T-helper 2 cell treated with Interferon-gamma antibody and Interleukin-4, amounts not matched to agents 5 μg/mL and 100 μg/mL, for 36 hours (primary cell): ENCODE measurements around the gene SPRR1B.
"Not testable (repeated sequence)": the region's sequence is repeated elsewhere in the genome, so short reads cannot be mapped to it uniquely, and the experiment has no call there.

Source experiments
- DNase-seq: peaks from one replicate; pipeline ENCODE4 v3.0.0; 2021; ENCODE audit warnings: low spot score
- H3K27ac Mint-ChIP-seq: one replicate; pipeline ENCODE4 v1.8.0; 2021; ENCODE audit warnings: mild to moderate bottlenecking, mixed read lengths
- H3K27me3 Mint-ChIP-seq: one replicate; pipeline ENCODE4 v1.8.0; 2021; ENCODE audit warnings: low read depth, mixed read lengths
- H3K36me3 Mint-ChIP-seq: one replicate; pipeline ENCODE4 v1.8.0; 2021; ENCODE audit warnings: low read depth, mixed read lengths
- H3K4me1 Mint-ChIP-seq: one replicate; pipeline ENCODE4 v1.8.0; 2021; ENCODE audit warnings: low read depth, mixed read lengths
- H3K4me3 Mint-ChIP-seq: one replicate; pipeline ENCODE4 v1.8.0; 2022; ENCODE audit warnings: mild to moderate bottlenecking, moderate library complexity, mixed read lengths
- H3K9me3 Mint-ChIP-seq: one replicate; pipeline ENCODE4 v1.8.0; 2021; ENCODE audit warnings: mixed read lengths

The SPRR1B gene

GRCh38 chr1:153030895-153031294 is at the start of gene SPRR1B:
SPRR1B (plus strand) TSS chr1:153031203; CDS start chr1:153032346, 1,143 bp downstream.
- no peak within 1 kb of the TSS for H3K27ac Mint-ChIP-seq
- no peaks in the 10 kb centered on the region for H3K36me3 Mint-ChIP-seq
- H3K9me3 Mint-ChIP-seq, result no peaks in the 10 kb centered on the region
- H3K4me3 Mint-ChIP-seq, result no peak within 1 kb of the TSS
- peaks cover 2% of the 10 kb centered on the region for H3K27me3 Mint-ChIP-seq
- no peak for DNase-seq
- no peaks in the 10 kb centered on the region for H3K4me1 Mint-ChIP-seq

DNA sequence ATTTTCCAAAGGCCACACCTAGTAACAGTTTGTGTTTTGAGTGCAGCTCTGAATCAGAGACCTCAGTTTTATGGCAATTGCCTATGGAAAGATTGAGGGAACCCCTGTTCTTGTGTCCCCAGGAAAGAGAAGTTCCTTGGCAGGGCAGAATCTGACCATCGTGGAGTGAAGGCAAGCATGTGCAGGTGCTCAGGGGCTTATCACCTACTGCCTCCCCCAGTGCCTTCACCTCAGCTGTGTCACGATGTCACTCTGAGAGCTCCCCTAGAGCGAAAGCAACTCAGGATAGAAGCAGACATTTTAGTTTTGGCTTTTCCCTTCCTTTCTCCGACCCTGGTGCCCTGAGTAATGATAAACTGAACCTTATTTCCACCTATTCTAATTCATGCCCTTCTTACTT is 48.9 kb upstream of the SPRR1B start:
- DNase-seq, result no peak
- no peaks in the 10 kb centered on the region for H3K36me3 Mint-ChIP-seq
- no peak overlapping the region for H3K27ac Mint-ChIP-seq
- H3K4me1 Mint-ChIP-seq, result no peaks in the 10 kb centered on the region
- H3K4me3 Mint-ChIP-seq, result no peak overlapping the region
- H3K9me3 Mint-ChIP-seq, result no peaks in the 10 kb centered on the region
- H3K27me3 Mint-ChIP-seq, result peaks cover 10% of the 10 kb centered on the region

- no peaks in the 10 kb centered on the region for H3K4me1 Mint-ChIP-seq
- no peaks in the 10 kb centered on the region for H3K36me3 Mint-ChIP-seq
- DNase-seq, result no peak
- H3K4me3 Mint-ChIP-seq, result no peak overlapping the region
- no peak overlapping the region for H3K27ac Mint-ChIP-seq
- peaks cover 8% of the 10 kb centered on the region for H3K27me3 Mint-ChIP-seq
- no peaks in the 10 kb centered on the region for H3K9me3 Mint-ChIP-seq
Measured at GRCh38 chr1:152983234-152983633, 47.8 kb upstream of the SPRR1B start.

GRCh38 chr1:152983743-152984142 is 47.3 kb upstream of the SPRR1B start, which contains the start of gene SPRR1A:
SPRR1A (plus strand) TSS chr1:152984081; CDS start chr1:152985231, 1,150 bp downstream.
- H3K36me3 Mint-ChIP-seq, result no peaks in the 10 kb centered on the region
- no peak within 1 kb of the TSS for H3K27ac Mint-ChIP-seq
- no peak for DNase-seq
- peaks cover 9% of the 10 kb centered on the region for H3K27me3 Mint-ChIP-seq
- no peak within 1 kb of the TSS for H3K4me3 Mint-ChIP-seq
- no peaks in the 10 kb centered on the region for H3K9me3 Mint-ChIP-seq
- no peaks in the 10 kb centered on the region for H3K4me1 Mint-ChIP-seq

DNA sequence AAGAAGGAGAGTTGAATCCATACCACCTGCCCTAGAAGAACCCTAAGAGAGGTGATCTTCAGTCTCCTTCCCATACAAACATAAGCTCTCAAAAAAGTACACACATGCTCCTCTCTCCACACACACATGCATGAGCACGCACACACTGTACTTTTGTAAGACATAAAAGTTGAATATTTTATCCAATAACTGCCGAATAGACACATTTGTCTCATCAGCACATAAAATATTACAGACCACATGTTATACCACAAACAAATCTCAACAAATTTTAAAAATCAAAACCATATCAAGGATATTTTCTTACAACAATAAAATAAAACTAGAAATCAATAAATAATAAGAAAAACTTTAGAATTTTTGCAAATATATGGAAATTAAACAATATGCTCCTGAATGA is 44.4 kb upstream of the SPRR1B start:
- no peak overlapping the region for H3K4me3 Mint-ChIP-seq
- no peaks in the 10 kb centered on the region for H3K9me3 Mint-ChIP-seq
- no peaks in the 10 kb centered on the region for H3K36me3 Mint-ChIP-seq
- DNase-seq, result no peak
- H3K4me1 Mint-ChIP-seq, result no peaks in the 10 kb centered on the region
- H3K27me3 Mint-ChIP-seq, result peaks cover 14% of the 10 kb centered on the region
- H3K27ac Mint-ChIP-seq, result no peak overlapping the region

DNA sequence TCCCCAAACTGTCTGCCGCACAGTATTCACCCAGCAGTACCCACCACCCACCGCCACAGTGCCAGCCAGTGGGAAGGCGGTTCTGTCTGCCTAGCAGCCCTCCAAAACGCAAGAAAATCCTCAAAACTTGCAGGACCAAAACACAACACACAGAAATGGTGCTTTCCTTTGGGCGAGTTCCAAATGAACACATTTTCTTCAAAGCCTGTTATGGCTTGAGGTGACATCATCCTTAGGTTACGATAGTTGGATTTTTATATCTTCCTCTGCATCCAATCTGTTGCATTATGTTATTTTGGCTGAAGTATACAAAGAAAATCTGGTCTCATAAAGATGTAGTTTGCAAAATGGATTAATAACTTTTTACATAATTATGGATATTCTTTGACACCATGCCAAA is 37.8 kb upstream of the SPRR1B start:
- peaks cover 12% of the 10 kb centered on the region for H3K27me3 Mint-ChIP-seq
- DNase-seq, result no peak
- no peaks in the 10 kb centered on the region for H3K4me1 Mint-ChIP-seq
- H3K36me3 Mint-ChIP-seq, result no peaks in the 10 kb centered on the region
- no peak overlapping the region for H3K4me3 Mint-ChIP-seq
- no peak overlapping the region for H3K27ac Mint-ChIP-seq
- H3K9me3 Mint-ChIP-seq, result no peaks in the 10 kb centered on the region

DNA sequence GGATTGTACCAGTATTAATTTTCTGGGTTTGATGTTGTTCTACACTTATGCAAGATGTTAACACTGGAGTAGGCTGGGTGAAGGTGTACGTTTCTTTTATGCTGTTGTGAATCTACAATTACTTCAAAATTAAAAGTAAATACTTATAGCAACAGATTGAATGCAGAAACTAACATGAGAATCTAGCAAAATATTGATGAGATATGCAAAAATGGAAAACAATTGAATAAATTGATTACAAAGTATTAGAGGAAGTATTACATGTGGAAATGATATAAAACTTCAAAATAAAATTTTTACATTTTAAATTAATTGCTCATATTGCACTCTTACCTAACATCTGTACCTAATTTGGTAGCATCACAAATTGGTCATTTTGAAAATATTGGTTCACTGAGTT is 35.2 kb upstream of the SPRR1B start:
- H3K27ac Mint-ChIP-seq, result no peak overlapping the region
- no peaks in the 10 kb centered on the region for H3K36me3 Mint-ChIP-seq
- DNase-seq, result no peak
- peaks cover 5% of the 10 kb centered on the region for H3K27me3 Mint-ChIP-seq
- H3K4me3 Mint-ChIP-seq, result no peak overlapping the region
- H3K9me3 Mint-ChIP-seq, result no peaks in the 10 kb centered on the region
- H3K4me1 Mint-ChIP-seq, result no peaks in the 10 kb centered on the region

DNA sequence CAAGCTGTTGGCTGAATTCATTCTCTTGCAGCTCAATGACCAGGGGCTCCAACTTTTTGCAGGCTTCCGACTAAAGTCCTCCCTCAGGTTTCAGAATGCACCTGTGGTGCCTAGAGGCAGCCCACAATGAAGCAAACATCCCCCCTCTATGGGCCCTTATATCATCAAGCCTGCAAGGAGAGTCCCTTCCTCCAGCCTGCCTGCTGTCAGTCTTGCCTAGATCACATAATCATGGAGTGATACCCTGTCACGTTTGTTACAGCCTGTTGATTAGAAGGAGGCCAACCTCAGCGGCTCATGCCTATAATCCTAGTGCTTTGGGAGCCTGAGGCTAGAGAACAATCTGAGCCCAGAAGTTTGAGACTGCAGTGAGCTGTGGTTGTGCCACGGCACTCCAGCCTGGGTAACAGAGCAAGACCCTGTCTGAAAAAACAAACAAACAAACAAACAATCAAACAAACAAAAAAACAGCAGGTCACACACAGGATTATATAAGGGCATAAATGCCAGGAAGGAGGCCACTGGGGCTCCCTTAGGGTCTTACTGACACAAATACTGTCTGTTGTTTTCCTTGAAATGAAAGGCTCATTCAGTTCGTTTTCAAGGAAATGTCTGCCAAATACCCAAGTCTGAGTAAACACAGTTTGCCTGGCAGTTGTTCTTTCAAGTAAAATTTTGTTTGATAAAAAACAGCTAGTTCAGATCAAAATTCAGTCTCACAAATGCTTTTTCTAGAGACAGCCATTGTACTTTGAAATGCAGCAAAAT is 34.2 kb upstream of the SPRR1B start:
- no peak overlapping the region for H3K4me3 Mint-ChIP-seq
- no peak overlapping the region for H3K27ac Mint-ChIP-seq
- H3K27me3 Mint-ChIP-seq, result peaks cover 5% of the 10 kb centered on the region
- no peaks in the 10 kb centered on the region for H3K9me3 Mint-ChIP-seq
- H3K36me3 Mint-ChIP-seq, result no peaks in the 10 kb centered on the region
- no peak for DNase-seq
- H3K4me1 Mint-ChIP-seq, result no peaks in the 10 kb centered on the region

GRCh38 chr1:152997901-152998300 is 33.1 kb upstream of the SPRR1B start:
- Mint-ChIP-seq H3K4me1 (no peaks in the 10 kb centered on the region), H3K27ac (no peak overlapping the region), H3K36me3 (no peaks in the 10 kb centered on the region), H3K9me3 (no peaks in the 10 kb centered on the region), H3K4me3 (no peak overlapping the region), H3K27me3 (peaks cover 5% of the 10 kb centered on the region)
- DNase-seq, result no peak

GRCh38 chr1:152998476-152998875 is 32.5 kb upstream of the SPRR1B start:
- H3K9me3 Mint-ChIP-seq, result no peaks in the 10 kb centered on the region
- H3K27ac Mint-ChIP-seq, result no peak overlapping the region
- no peaks in the 10 kb centered on the region for H3K36me3 Mint-ChIP-seq
- H3K4me3 Mint-ChIP-seq, result no peak overlapping the region
- no peak for DNase-seq
- peaks cover 5% of the 10 kb centered on the region for H3K27me3 Mint-ChIP-seq
- no peaks in the 10 kb centered on the region for H3K4me1 Mint-ChIP-seq

DNA sequence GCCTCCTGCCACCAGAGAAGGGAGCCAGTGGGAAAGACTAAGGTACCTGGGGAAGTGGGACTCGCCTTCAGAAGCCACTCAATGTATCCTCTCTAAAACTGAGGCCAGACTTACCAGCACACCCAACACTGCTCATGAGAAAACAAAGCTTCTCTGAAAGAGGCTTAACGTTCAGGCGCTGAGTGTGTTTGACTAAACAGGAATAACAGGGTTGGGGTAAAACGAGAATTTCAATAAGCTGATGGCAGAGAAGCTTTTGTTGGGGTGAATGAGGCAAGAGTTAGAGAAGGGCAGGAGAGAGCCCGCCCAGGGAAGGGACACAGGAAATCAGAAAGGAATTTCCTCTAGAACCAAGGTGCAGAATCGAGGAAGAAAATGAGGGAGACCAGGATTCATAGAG is 31.2 kb upstream of the SPRR1B start:
- H3K4me3 Mint-ChIP-seq, result no peak overlapping the region
- H3K27me3 Mint-ChIP-seq, result peaks cover 5% of the 10 kb centered on the region
- no peaks in the 10 kb centered on the region for H3K4me1 Mint-ChIP-seq
- no peak overlapping the region for H3K27ac Mint-ChIP-seq
- H3K9me3 Mint-ChIP-seq, result no peaks in the 10 kb centered on the region
- no peak for DNase-seq
- H3K36me3 Mint-ChIP-seq, result no peaks in the 10 kb centered on the region

DNA sequence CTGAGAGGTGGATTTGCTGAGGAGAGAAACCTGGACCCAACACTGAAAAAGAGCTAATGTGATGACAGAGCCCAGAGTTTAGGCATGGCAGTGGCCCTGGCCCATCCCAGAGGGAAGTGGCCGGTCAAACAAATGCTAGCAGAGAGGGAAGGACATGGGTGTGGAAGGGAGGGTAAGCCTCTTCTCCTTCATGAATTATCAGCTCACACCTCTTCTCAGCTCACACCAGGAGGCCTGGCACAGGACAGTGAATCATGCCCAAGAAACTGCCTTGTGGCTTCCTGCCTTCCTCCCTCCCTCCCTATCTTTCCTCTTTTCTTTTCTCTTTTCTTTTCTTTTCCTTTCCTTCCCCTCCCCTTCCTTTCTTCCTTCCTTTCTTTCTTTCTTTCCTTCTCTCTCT is 30.7 kb upstream of the SPRR1B start:
- H3K27ac Mint-ChIP-seq, result no peak overlapping the region
- no peak for DNase-seq
- no peaks in the 10 kb centered on the region for H3K36me3 Mint-ChIP-seq
- H3K9me3 Mint-ChIP-seq, result no peaks in the 10 kb centered on the region
- peaks cover 5% of the 10 kb centered on the region for H3K27me3 Mint-ChIP-seq
- no peak overlapping the region for H3K4me3 Mint-ChIP-seq
- H3K4me1 Mint-ChIP-seq, result no peaks in the 10 kb centered on the region

DNA sequence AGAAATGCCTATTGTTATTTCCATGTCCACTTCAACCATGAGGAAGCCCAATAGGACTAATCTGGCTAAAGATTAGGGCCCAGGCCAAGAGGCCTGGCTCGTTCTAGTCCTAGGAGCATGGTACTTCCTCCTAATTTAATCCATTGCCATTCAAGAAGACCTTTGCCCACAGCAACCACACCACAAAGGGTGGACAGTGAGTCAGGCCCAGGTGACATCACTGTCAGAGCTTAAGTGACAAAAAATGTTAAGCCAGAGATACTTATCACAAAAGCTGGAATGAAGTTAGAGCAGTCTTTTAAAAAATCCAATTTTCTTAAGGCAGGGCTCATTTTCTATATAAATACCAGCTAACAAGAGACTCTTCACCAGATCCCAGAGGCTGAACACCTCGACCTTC is 29.6 kb upstream of the SPRR1B start, which contains the start of gene SPRR3:
SPRR3 (plus strand) TSS at position 368 of the 400 bp plus-strand sequence. CDS start 1,272 bp downstream, outside the sequence.
- no peak for DNase-seq
- Mint-ChIP-seq H3K36me3 (no peaks in the 10 kb centered on the region), H3K4me3 (no peak within 1 kb of the TSS), H3K27ac (no peak within 1 kb of the TSS), H3K9me3 (no peaks in the 10 kb centered on the region), H3K27me3 (peaks cover 2% of the 10 kb centered on the region), H3K4me1 (no peaks in the 10 kb centered on the region)

DNA sequence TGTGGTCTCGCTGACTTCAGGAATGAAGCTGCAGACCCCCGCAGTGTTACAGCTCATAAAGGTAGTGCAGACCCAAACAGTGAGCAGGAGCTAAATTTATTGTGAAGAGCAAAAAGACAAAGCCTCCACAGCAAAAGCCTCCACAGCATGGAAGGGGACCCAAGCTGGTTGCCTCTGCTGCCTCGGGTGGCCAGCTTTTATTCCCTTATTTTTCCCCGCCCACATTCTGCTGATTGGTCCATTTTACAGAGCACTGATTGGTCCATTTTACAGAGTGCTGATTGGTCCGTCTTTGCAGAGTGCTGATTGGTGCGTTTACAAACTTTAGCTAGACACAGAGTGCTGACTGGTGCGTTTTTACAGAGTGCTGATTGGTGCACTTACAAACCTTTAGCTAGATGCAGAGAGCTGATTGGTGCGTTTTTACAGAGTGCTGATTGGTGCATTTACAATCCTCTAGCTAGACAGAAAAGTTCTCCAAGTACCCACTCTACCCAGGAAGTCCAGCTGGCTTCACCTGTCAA is 19.7 kb upstream of the SPRR1B start:
- H3K27ac Mint-ChIP-seq, DNase-seq: not testable (repeated sequence)

GRCh38 chr1:153021829-153022228 is 9.2 kb upstream of the SPRR1B start:
- not testable (repeated sequence) for DNase-seq, H3K4me3 Mint-ChIP-seq, H3K36me3 Mint-ChIP-seq, H3K4me1 Mint-ChIP-seq, H3K27ac Mint-ChIP-seq, H3K9me3 Mint-ChIP-seq
- H3K27me3 Mint-ChIP-seq, result peaks cover 15% of the 10 kb centered on the region

More for the DNA sequence above, 19.7 kb upstream of the SPRR1B start:
- H3K4me3 Mint-ChIP-seq, H3K4me1 Mint-ChIP-seq, H3K36me3 Mint-ChIP-seq, H3K27me3 Mint-ChIP-seq, H3K9me3 Mint-ChIP-seq: not testable (repeated sequence)
